H1 (cell line): ENCODE results near the gene VASN. TPM values are rescaled to one million over a fixed set of nuclear protein-coding genes. Genes with fewer than 3 reads are reported as not detected.

Experiments used
- CHD1 ChIP-seq: IDR thresholded peaks from 2 replicates; pipeline ENCODE4 v1.6.1; 2012; ENCODE audit warnings: low read depth, low read length, improper control_type of control experiment
- CTCF ChIP-seq, 3 experiments: IDR thresholded peaks; 1 replicate in 2 of 3; 2 replicates in 1 of 3; pipeline versions ENCODE4 v1.5.1 to v1.6.1; 2011; ENCODE audit warnings: low read length in 3 of 3, mild to moderate bottlenecking in 3 of 3, inconsistent platforms in 2 of 3, low read depth in 1 of 3, moderate library complexity in 1 of 3; ENCODE audit not compliant: insufficient read depth in 1 of 3; ENCODE audit errors: control extremely low read depth in 1 of 3
- JUND ChIP-seq: IDR thresholded peaks from 2 replicates; pipeline ENCODE4 v1.6.1; 2011; ENCODE audit warnings: mild to moderate bottlenecking, improper control_type of control experiment, low read length
- RAD21 ChIP-seq, 2 experiments: IDR thresholded peaks in 1 of 2; conservative IDR thresholded peaks in 1 of 2; 2 replicates each; pipeline ENCODE4 v1.6.1; 2011; ENCODE audit warnings: low read depth in 2 of 2, low read length in 2 of 2, improper control_type of control experiment in 1 of 2, inconsistent platforms in 1 of 2, mild to moderate bottlenecking in 1 of 2, moderate library complexity in 1 of 2
- polyA plus RNA-seq, 7 experiments: library from polyadenylated mRNA; depleted of rRNA in 3 of 7; stranded (reverse) in 5 of 7; unstranded in 2 of 7; fragments of >200 nt in 5 of 7; fragments of 200-250 nt in 2 of 7; gene quantifications; 1 replicate in 5 of 7; 2 replicates in 1 of 7; 4 replicates in 1 of 7; pipeline versions ENCODE4 v1.2.1 to v1.2.3, GENCODE V29; 2011 to 2013; ENCODE audit warnings: missing spikeins in 2 of 7, mixed read lengths in 2 of 7
- total RNA-seq: library from RNA; stranded (reverse); fragmentation: NEBNext Ultra II Directional; extraction: Animal tissue kit (Norgen Biotek cat#: 25700); gene quantifications from 2 replicates; pipeline ENCODE4 v1.2.1, GENCODE V29; 2021

The VASN gene
- total and polyA plus RNA-seq, 2 of the 8 experiments (the other 6 are each of a cell fraction or from before 2014, with no cell fraction given): 9.6 to 11.3 TPM

GRCh38 chr16:4404247-4404966, 32.8 kb downstream of the VASN start (continued):
- peak; percentile 90 to 95 (median 92) for TF ChIP-seq CTCF (IDR thresholded peaks at IDR 0.05; ENCODE audit: control extremely low read depth in 1 of 3, insufficient read depth in 1 of 3, low read depth in 1 of 3, low read length in 3 of 3)
- TF ChIP-seq JUND: 0 out of 2 replicates have a peak, but pooled peaks have one; percentile 12
- peak; percentile 68 to 75 for TF ChIP-seq RAD21 (IDR thresholded peaks at IDR 0.05 in 1 of 2, conservative IDR thresholded peaks at IDR 0.05 in 1 of 2; ENCODE audit: low read depth in 2 of 2, low read length in 2 of 2)
- no peak for TF ChIP-seq CHD1
